SJSA1 (cell line): ENCODE results near the gene KCNC4. TPM values are rescaled to one million over a fixed set of nuclear protein-coding genes. Genes with fewer than 3 reads are reported as not detected.

Experiments used
- DNase-seq, 2 experiments: peaks; one replicate each; pipeline ENCODE4 v3.0.0-alpha.2; 2015 to 2020; ENCODE audit warnings: low spot score in 2 of 2, low read depth in 1 of 2
- H3K27ac ChIP-seq: fragments of 250-450 bp; sonication (Bioruptor Pico); 2 replicates; pipeline ENCODE4 v1.5.1; 2020; ENCODE audit warnings: mild to moderate bottlenecking, moderate library complexity
- H3K27me3 ChIP-seq: fragments of 250-450 bp; sonication (Bioruptor Pico); replicated peaks from 2 replicates; pipeline ENCODE4 v1.5.1; 2020; ENCODE audit warnings: mild to moderate bottlenecking, moderate library complexity
- H3K36me3 ChIP-seq: fragments of 250-450 bp; sonication (Bioruptor Pico); 2 replicates; pipeline ENCODE4 v1.5.1; 2020; ENCODE audit warnings: mild to moderate bottlenecking
- H3K4me1 ChIP-seq: fragments of 250-450 bp; sonication (Bioruptor Pico); replicated peaks from 2 replicates; pipeline ENCODE4 v1.6.1; 2021; ENCODE audit warnings: mild to moderate bottlenecking
- H3K4me3 ChIP-seq: fragments of 250-450 bp; sonication (Bioruptor Pico); 2 replicates; pipeline ENCODE4 v1.5.1; 2020; ENCODE audit warnings: mild to moderate bottlenecking
- H3K9me3 ChIP-seq: fragments of 250-450 bp; sonication (Bioruptor Pico); replicated peaks from 2 replicates; pipeline ENCODE4 v1.5.1; 2020; ENCODE audit warnings: mild to moderate bottlenecking
- total RNA-seq: library from RNA; depleted of rRNA; stranded (reverse); fragments of >200 nt; shearing (Covaris generic); gene quantifications from 2 replicates; pipeline ENCODE4 v1.2.3, GENCODE V29; 2014; rRNA removed

Gene KCNC4
- total RNA-seq, 1 experiment from 2014 or later: 0.26 TPM

DNA sequence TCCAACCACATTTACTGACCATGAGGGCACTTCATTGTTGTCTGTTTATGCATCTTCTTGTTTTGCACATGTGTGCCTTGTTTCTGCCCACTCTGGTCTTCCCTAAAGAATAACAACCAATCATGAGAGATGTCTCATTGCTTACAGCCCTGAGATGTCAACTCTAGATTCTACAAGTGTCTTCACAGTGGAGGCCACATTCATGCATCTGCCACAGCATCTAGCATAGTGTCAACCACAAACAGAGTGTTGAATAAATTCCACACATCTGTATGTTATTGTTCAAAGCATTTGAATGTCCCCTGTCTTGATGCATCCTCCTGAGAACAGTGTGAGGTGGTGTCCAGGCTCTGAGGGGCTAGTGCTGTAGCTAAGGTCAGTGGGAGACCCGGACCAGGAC is 43.1 kb downstream of the KCNC4 start:
- no peak for DNase-seq
- Histone ChIP-seq H3K27me3 (peaks cover 32% of the 10 kb centered on the region), H3K9me3 (no peaks in the 10 kb centered on the region), H3K4me3 (no peak overlapping the region), H3K27ac (no peak overlapping the region), H3K4me1 (no peaks in the 10 kb centered on the region), H3K36me3 (no peaks in the 10 kb centered on the region)

DNA sequence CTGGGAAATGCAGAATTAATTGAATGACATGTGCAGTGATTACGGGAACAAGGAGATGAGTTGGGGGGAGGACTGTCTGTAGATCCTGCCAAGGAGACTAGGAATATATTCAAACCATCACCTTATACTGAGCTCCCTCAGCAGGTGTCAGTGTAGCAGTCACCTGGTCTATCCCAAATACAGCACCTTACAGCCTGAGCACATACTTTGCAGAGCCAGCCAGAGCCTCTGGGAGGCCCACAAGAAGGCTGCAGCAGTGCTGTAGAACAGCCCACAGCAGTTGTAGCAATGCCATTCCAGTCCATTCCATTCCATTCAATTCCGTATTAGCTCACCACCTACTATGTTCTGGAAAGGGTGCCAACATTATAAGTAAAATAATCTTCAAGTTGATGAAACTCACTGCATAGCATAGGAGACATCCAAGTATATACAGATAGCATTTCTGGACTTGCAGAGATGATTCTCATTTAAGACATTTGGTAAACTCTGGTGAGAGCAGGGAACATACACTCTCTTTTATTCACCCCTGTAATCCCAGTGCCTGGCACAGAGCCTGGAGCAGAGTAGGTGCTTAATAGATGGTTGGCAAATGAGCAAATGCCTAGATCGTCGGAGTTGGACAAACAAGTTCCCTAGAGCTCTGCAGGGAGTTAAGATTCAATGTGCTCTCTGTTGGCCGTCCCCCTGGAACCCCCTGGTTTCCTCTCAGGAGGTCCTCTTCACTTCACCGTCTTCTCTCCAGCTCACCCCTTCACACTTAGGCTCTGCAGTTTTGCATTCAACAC is 44.7 kb downstream of the KCNC4 start:
- Histone ChIP-seq H3K4me3 (no peak overlapping the region), H3K36me3 (no peaks in the 10 kb centered on the region), H3K4me1 (no peaks in the 10 kb centered on the region), H3K9me3 (no peaks in the 10 kb centered on the region), H3K27ac (no peak overlapping the region), H3K27me3 (peaks cover 25% of the 10 kb centered on the region)
- DNase-seq: no peak

- Histone ChIP-seq H3K36me3 (no peaks in the 10 kb centered on the region), H3K4me1 (no peaks in the 10 kb centered on the region), H3K9me3 (no peaks in the 10 kb centered on the region), H3K4me3 (no peak overlapping the region), H3K27ac (no peak overlapping the region), H3K27me3 (peaks cover 24% of the 10 kb centered on the region)
- DNase-seq: no peak
Observed at GRCh38 chr1:110255392-110255787, 45.3 kb downstream of the KCNC4 start.

DNA sequence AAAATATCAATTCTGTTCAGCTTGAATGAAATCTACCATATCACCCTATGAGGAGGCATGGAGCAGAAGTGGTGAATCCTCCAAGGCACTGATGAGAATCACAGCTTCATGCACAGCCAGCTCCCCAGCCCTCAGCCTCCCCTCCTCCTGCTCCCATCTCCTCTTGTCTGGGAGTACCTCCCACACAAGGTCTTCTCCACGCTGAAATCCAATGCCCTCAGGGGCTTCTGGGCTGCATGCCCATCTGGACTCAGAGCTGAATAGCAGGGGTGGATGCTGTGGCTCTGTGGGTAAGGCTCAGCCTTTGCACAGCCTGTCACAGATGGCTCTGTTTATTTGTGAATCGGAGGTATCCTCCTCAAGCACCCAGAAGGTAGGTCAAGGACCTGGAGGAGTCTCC is 48.6 kb downstream of the KCNC4 start:
- H3K4me3 ChIP-seq: no peak overlapping the region
- H3K36me3 ChIP-seq: no peaks in the 10 kb centered on the region
- peaks cover 32% of the 10 kb centered on the region for H3K27me3 ChIP-seq
- H3K4me1 ChIP-seq: no peaks in the 10 kb centered on the region
- DNase-seq: no peak
- no peak overlapping the region for H3K27ac ChIP-seq
- H3K9me3 ChIP-seq: no peaks in the 10 kb centered on the region

- no peaks in the 10 kb centered on the region for H3K36me3 ChIP-seq
- H3K27me3 ChIP-seq: peaks cover 31% of the 10 kb centered on the region
- no peak for DNase-seq
- H3K27ac ChIP-seq: no peak overlapping the region
- no peaks in the 10 kb centered on the region for H3K4me1 ChIP-seq
- H3K4me3 ChIP-seq: no peak overlapping the region
- no peaks in the 10 kb centered on the region for H3K9me3 ChIP-seq
Observed at GRCh38 chr1:110259770-110260169, 49.7 kb downstream of the KCNC4 start.

Other genes starting within 250 kb of the KCNC4 start
- gene AHCYL1, start 225.5 kb upstream of the KCNC4 start, total RNA-seq: 28.9 and 44.9 TPM in 2 replicates
- gene STRIP1, start 175.7 kb upstream of the KCNC4 start, total RNA-seq: 27.5 and 31.6 TPM in 2 replicates
- gene ALX3, start 139.6 kb upstream of the KCNC4 start, total RNA-seq: not detected in 2 replicates
- not detected in 2 replicates for gene UBL4B, start 97.9 kb upstream of the KCNC4 start, total RNA-seq
- gene SLC6A17, start 59.8 kb upstream of the KCNC4 start, total RNA-seq: 1.0 and 2.1 TPM in 2 replicates
- 25.5 and 35.2 TPM in 2 replicates for gene RBM15, start 129.1 kb downstream of the KCNC4 start, total RNA-seq
- 7.0 and 17.4 TPM in 2 replicates for gene SLC16A4, start 180.7 kb downstream of the KCNC4 start, total RNA-seq
- 114 and 145 TPM in 2 replicates for gene LAMTOR5, start 197.4 kb downstream of the KCNC4 start, total RNA-seq
- not detected in 2 replicates for gene PROK1, start 240.8 kb downstream of the KCNC4 start, total RNA-seq